ENCODE results near the gene SLC25A6. TPM values are rescaled to one million over a fixed set of nuclear protein-coding genes. Genes with fewer than 3 reads are reported as not detected.
"Not testable (repeated sequence)": the region's sequence is repeated elsewhere in the genome, so short reads cannot be mapped to it uniquely, and the experiment has no call there.

SLC25A6 gene
- total RNA-seq, 1 experiment from 2014 or later, result 149 TPM

DNA sequence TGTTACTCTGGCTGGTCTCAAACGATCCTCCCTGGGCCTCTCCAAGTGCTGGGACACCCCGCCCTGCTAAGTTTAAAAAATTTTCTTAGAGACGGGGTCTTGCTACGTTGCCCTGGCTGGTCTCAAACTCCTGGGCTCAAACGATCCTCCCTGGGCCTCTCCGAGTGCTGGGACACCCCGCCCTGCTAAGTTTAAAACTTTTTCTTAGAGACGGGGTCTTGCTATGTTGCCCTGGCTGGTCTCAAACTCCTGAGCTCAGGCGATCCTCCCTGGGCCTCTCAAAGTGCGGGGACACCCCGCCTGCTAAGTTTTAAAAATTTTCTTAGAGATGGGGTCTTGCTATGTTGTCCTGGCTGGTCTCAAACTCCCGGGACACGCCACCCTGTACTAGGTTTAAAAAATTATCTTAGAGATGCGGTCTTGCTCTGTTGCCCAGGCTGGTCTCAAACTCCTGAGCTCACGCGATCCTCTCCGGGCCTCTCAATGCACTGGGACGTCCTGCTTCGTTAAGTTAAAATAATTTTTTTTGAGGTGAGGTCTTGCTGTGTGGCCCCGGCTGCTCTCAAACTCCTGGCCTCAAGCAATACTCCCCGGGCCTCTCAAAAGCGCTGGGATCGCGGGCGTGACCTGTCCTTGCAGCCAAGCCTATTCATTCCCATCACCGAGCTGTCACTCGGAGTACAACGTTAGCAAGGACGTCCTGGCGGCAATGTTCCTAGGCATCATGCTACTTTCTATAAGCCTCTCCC is 1.1 kb downstream of the SLC25A6 start:
- H3K4me1 ChIP-seq (replicated peaks), result peaks cover 12% of the 10 kb centered on the region
- no peak for DNase-seq (ENCODE audit: low read depth in 1 of 2, low spot score in 2 of 2)
- H3K27me3 ChIP-seq (replicated peaks), result no peaks in the 10 kb centered on the region
- H3K4me3 ChIP-seq, result peak overlapping the region; percentile 94
- no peaks in the 10 kb centered on the region for H3K9me3 ChIP-seq (replicated peaks)
- no peak overlapping the region; the same call in 1 of the 2 replicates for H3K27ac ChIP-seq
- peaks cover 64% of the 10 kb centered on the region for H3K36me3 ChIP-seq

DNA sequence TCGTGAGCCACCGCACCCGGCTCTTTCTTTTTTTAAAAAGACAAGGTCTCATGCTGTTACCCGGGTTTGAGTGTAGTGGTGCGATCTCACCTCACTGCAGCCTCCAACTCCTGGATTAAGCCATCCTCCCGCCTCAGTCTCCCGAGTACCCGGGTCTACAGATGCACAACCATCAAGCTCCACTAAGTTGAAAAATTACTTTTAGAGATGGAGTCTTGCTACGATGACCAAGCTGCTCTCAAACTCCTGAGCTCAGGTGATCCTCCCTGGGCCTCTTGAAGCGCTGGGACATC is 2.0 kb downstream of the SLC25A6 start:
- no peak overlapping the region for H3K4me3 ChIP-seq
- H3K36me3 ChIP-seq, result peaks cover 69% of the 10 kb centered on the region
- H3K27ac ChIP-seq, result no peak overlapping the region
- peaks cover 12% of the 10 kb centered on the region for H3K4me1 ChIP-seq (replicated peaks)
- H3K27me3 ChIP-seq (replicated peaks), result no peaks in the 10 kb centered on the region
- H3K9me3 ChIP-seq (replicated peaks), result no peaks in the 10 kb centered on the region
- no peak for DNase-seq (ENCODE audit: low read depth in 1 of 2, low spot score in 2 of 2)

DNA sequence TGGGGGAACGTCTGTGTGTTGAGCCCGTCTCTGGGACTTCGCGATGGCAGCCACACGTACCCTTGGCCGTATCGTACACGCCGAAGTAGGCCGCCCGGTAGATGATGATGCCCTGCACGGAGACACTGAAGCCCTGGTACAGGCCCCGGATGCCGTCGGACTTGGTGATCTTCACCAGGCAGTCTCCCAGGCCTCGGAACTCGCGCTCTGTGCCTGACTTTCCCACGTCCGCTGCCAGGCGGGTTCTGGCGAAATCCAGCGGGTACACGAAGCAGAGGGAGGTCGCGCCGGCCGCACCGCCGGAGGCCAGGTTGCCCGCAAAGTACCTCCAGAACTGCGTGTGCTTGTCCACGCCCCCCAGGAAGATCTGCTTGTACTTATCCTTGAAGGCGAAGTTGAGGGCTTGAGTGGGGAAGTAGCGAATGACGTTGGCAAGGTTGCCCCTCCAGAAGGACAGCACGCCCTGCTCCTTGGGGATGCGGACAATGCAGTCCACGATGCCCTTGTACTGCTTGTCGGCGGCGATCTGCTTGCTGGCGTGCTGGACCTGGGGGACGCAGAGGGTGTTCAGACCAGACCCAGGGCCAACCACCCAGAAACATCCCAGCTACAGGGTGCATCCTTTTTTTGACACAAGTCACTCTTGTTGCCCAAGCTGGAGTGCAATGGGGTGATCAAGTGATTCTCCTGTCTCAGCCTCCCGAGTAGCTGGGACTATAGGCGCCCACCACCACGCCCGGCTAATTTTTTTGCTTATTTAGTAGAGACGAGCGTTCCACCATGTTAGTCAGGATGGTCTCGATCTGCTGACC is 2.5 kb downstream of the SLC25A6 start:
- Histone ChIP-seq H3K9me3 (replicated peaks) (no peaks in the 10 kb centered on the region), H3K4me1 (replicated peaks) (peaks cover 12% of the 10 kb centered on the region), H3K27ac (no peak overlapping the region), H3K27me3 (replicated peaks) (no peaks in the 10 kb centered on the region), H3K36me3 (peaks cover 74% of the 10 kb centered on the region), H3K4me3 (no peak overlapping the region)
- peak in 1 of 2 experiments; percentile 39 for DNase-seq (ENCODE audit: low read depth in 1 of 2, low spot score in 2 of 2)

DNA sequence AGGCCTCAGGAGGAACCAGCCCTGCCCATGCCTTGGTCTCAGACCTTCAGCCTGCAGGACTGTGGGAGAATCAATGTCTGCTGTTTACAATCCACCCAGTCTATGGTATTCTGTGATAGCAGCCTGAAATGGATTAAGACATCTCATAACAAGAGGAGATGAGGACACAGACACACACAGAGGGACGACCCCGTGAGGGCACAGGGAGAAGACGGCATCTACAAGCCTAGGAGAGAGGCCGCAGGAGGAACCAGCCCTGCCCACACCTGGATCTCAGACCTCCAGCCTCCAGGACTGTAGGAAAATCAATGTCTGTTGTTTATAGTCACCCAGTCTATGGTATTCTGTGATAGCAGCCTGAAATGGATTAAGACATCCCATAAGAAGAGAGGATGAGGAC is 3.3 kb downstream of the SLC25A6 start:
- Histone ChIP-seq H3K27me3 (replicated peaks) (no peaks in the 10 kb centered on the region), H3K36me3 (peaks cover 82% of the 10 kb centered on the region), H3K9me3 (replicated peaks) (no peaks in the 10 kb centered on the region), H3K4me3 (no peak overlapping the region), H3K27ac (no peak overlapping the region), H3K4me1 (replicated peaks) (peaks cover 16% of the 10 kb centered on the region)
- peak in 1 of 2 experiments; percentile 25 for DNase-seq (ENCODE audit: low read depth in 1 of 2, low spot score in 2 of 2)

GRCh38 chrX:1387141-1387776 is 4.7 kb downstream of the SLC25A6 start:
- peak in 1 of 2 experiments; percentile 41 for DNase-seq (ENCODE audit: low read depth in 1 of 2, low spot score in 2 of 2)
- H3K36me3 ChIP-seq, result peaks cover 94% of the 10 kb centered on the region

GRCh38 chrX:1386338-1387127 is 5.4 kb downstream of the SLC25A6 start:
- no peaks in the 10 kb centered on the region for H3K9me3 ChIP-seq (replicated peaks)
- no peak overlapping the region for H3K27ac ChIP-seq
- peak in 1 of 2 experiments; percentile 37 for DNase-seq (ENCODE audit: low read depth in 1 of 2, low spot score in 2 of 2)
- peaks cover 12% of the 10 kb centered on the region for H3K4me1 ChIP-seq (replicated peaks)
- H3K36me3 ChIP-seq, result peaks cover 93% of the 10 kb centered on the region
- H3K27me3 ChIP-seq (replicated peaks), result no peaks in the 10 kb centered on the region
- no peak overlapping the region for H3K4me3 ChIP-seq

More at GRCh38 chrX:1387141-1387776, 4.7 kb downstream of the SLC25A6 start:
- Histone ChIP-seq H3K9me3 (replicated peaks) (no peaks in the 10 kb centered on the region), H3K4me1 (replicated peaks) (peaks cover 12% of the 10 kb centered on the region), H3K4me3 (no peak overlapping the region), H3K27ac (no peak overlapping the region), H3K27me3 (replicated peaks) (no peaks in the 10 kb centered on the region)

- H3K4me3 ChIP-seq, result no peak overlapping the region
- no peak overlapping the region for H3K27ac ChIP-seq
- no peaks in the 10 kb centered on the region for H3K27me3 ChIP-seq (replicated peaks)
- peak in 1 of 2 experiments; percentile 41 for DNase-seq (ENCODE audit: low read depth in 1 of 2, low spot score in 2 of 2)
- H3K4me1 ChIP-seq (replicated peaks), result peaks cover 7% of the 10 kb centered on the region
- H3K36me3 ChIP-seq, result peaks cover 85% of the 10 kb centered on the region
- H3K9me3 ChIP-seq (replicated peaks), result no peaks in the 10 kb centered on the region
Observed at GRCh38 chrX:1385253-1386223, 6.4 kb downstream of the SLC25A6 start.

- H3K27me3 ChIP-seq (replicated peaks), result no peaks in the 10 kb centered on the region
- H3K36me3 ChIP-seq, result peaks cover 77% of the 10 kb centered on the region
- no peak overlapping the region for H3K4me3 ChIP-seq
- H3K27ac ChIP-seq, result no peak overlapping the region
- peaks cover 7% of the 10 kb centered on the region for H3K4me1 ChIP-seq (replicated peaks)
- no peaks in the 10 kb centered on the region for H3K9me3 ChIP-seq (replicated peaks)
- peak in 1 of 2 experiments; percentile 36 for DNase-seq (ENCODE audit: low read depth in 1 of 2, low spot score in 2 of 2)
Observed at GRCh38 chrX:1384658-1385252, 7.2 kb downstream of the SLC25A6 start.

- H3K4me1 ChIP-seq (replicated peaks), result peaks cover 7% of the 10 kb centered on the region
- H3K4me3 ChIP-seq, result no peak overlapping the region
- no peak for DNase-seq (ENCODE audit: low read depth in 1 of 2, low spot score in 2 of 2)
- no peaks in the 10 kb centered on the region for H3K9me3 ChIP-seq (replicated peaks)
- H3K27ac ChIP-seq, result no peak overlapping the region
- H3K36me3 ChIP-seq, result peaks cover 37% of the 10 kb centered on the region
- no peaks in the 10 kb centered on the region for H3K27me3 ChIP-seq (replicated peaks)
Observed at GRCh38 chrX:1380672-1381233, 11.2 kb downstream of the SLC25A6 start.

- Histone ChIP-seq H3K4me3 (no peak overlapping the region), H3K4me1 (replicated peaks) (0 out of 2 replicates have a peak, but pooled peaks cover under 1% of the 10 kb centered on the region), H3K36me3 (peaks cover 13% of the 10 kb centered on the region), H3K27ac (no peak overlapping the region), H3K9me3 (replicated peaks) (no peaks in the 10 kb centered on the region), H3K27me3 (replicated peaks) (no peaks in the 10 kb centered on the region)
- DNase-seq (ENCODE audit: low read depth in 1 of 2, low spot score in 2 of 2), result no peak
Observed at GRCh38 chrX:1378306-1378759, 13.6 kb downstream of the SLC25A6 start.

DNA sequence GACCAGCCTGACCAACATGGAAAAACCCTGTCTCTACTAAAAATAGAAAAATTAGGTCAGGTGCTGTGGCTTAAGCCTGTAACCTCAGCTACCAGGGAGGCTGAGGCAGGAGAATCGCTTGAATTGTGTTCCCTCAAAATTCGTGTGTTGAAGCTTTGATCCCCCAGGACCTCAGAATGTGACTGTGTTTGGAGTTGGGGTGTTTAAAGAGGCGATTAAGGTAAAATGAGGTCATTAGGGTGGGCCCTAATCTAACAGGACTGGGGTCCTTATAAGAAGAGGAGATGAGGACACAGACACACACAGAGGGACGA is 23.6 kb downstream of the SLC25A6 start:
- Histone ChIP-seq H3K4me3 (no peak overlapping the region), H3K27me3 (replicated peaks) (no peaks in the 10 kb centered on the region), H3K9me3 (replicated peaks) (no peaks in the 10 kb centered on the region), H3K36me3 (no peaks in the 10 kb centered on the region), H3K4me1 (replicated peaks) (no peaks in the 10 kb centered on the region), H3K27ac (no peak overlapping the region)
- no peak for DNase-seq (ENCODE audit: low read depth in 1 of 2, low spot score in 2 of 2)

- not testable (repeated sequence) for H3K4me1 ChIP-seq (replicated peaks); H3K27me3 ChIP-seq (replicated peaks); H3K9me3 ChIP-seq (replicated peaks); H3K27ac ChIP-seq; H3K4me3 ChIP-seq; H3K36me3 ChIP-seq; DNase-seq (ENCODE audit: low read depth in 1 of 2, low spot score in 2 of 2)
Observed at GRCh38 chrX:1366363-1366762, 25.6 kb downstream of the SLC25A6 start.

Data from SJSA1 (cell line).